ENCODE results near the gene NGF.

The NGF gene

GRCh38 chr1:115307661-115308060, 30.4 kb downstream of the NGF start:
- no peak for DNase-seq

GRCh38 chr1:115306146-115306545, 31.9 kb downstream of the NGF start:
- DNase-seq, result no peak

- DNase-seq, result no peak
Observed at GRCh38 chr1:115303364-115303763, 34.7 kb downstream of the NGF start.

GRCh38 chr1:115302390-115302961, 35.6 kb downstream of the NGF start:
- DNase-seq, result no peak

DNA sequence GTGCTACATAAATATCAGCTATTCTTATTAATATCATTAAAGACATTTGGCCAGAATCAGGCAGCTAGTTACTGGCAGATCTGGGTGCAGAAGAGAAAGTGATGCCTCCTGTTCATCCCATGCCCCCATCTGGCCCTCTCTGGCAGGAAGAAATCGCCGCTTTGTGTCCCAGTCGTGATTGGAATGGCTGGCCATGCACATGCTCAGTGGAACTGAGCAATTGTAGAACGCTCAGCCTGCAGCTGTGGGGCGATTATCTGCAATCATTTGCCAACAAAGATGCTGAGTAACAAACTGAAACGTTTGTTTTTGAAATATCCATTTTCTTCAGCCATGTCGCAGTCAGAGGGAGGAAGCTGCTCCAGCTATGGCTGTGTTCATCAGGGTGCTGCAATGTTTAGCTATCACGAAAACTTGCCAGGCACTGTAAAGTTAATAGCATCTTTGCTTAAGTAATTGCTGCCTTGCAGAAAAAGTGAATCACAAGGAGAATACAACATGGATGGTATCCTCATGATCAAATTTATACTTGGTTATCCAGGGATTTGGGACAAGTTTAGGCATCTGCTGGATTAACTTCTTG, 36.5 kb downstream of the NGF start:
- DNase-seq, result no peak

DNA sequence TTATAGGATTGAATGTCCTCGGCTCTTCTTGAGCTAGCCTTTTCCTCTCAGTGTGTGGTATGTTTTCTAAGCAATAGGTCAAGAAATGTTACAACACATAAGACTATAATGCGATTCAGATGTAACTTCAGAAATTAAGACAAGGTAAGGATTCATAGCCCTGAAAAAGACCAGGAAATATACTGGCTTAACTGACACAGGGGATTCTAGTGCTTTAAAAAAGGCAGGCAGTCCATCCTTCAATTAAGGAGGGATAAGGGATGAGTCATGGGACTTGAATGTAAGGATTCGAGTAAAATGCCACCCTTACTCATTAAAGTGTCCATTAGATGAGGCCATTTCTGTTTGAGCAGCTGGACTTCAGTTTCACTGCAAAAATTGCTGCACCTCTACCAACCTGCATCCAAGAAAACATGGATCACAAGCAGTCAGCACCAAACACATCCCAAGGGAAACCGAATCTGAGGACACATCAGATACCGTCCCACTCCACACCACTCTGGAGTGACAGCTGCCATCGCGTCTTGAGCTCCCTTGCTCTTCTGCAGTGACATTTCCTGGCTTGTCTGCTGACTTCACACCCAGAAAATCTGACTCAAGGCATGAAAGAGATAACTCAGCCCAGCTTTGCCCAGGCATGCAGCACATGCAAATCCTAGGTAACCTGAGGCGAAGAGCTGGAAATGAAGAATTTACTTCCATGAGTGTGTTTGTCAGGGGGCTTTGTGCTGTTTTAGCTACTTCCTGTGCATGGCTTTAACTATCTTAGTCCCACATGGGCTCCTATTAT, 37.8 kb downstream of the NGF start:
- no peak for DNase-seq

DNA sequence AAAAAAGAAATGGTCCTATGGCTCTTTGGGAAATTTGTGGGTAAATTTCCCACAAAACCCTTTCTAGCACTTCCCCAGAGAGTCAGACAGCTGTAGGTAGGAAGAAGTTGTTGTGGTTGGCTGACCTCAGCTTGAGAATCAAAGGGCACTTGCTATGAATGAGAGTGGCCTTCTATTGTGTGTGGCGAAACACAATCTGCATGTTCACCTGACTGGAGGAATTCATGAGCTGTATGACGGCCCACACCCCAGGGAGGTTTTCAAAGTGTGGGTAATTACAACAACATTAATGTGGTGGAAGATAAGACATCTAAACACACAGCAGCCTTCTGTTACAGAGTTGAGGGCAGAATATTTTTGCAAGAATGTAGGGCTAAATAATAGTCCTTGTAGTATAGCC, 38.8 kb downstream of the NGF start:
- no peak for DNase-seq

DNA sequence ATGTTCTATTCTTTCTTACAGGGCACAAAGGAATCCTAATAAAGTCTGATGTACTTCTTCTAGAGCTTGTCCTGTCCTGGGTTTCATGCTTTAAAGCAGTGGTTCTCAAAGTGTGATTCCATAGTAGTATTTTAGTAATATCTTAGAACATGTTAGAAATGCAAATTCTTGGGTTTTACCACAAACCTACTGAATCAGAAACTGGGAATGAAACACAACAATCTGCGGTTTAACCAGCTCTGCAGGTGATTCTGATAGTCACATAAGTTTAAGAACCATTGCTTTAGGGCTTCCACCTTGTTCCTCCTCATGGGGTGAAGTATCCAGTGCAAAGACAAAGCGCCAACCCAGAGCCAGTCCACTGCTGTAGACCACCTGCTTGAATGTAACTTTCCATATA, 41.1 kb downstream of the NGF start:
- DNase-seq, result no peak

DNA sequence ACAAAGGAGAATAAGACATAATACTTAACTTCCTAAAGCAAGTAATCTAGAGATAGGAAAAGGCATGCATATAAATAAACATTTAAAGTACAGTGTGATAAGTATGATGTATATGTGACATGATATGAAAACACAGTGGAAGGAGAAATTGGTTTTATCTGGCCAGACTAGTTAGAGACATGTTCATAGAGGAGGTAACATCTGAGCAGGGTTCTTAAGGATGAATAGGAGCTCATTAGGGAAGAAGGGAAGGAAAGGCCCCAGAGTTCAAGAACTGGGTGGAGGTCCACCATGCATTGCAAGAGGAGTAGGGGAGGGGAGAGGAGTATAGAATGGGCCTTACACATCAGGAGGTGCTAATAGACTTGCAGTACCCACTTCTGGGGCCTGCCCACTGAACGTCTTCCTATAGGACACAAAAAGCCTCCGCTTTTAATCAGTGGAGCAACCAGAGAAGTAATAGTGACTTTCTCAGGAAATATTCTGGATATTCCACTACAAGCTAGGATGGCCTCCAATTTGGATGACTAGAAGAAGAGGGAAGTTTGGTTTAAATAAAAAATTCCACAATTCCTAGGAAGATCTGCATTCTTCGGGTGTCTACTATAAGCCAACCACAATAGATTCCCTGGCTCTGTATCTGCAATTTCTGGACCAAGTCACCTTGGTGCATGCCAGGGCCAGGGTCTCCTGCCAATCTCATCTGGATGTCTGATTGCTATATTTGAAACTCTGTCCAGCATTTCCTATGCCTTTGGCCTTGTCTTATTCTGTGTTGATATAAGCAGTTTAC, 41.9 kb downstream of the NGF start:
- DNase-seq, result no peak

- no peak for DNase-seq
Observed at GRCh38 chr1:115293899-115294298, 44.1 kb downstream of the NGF start.

DNA sequence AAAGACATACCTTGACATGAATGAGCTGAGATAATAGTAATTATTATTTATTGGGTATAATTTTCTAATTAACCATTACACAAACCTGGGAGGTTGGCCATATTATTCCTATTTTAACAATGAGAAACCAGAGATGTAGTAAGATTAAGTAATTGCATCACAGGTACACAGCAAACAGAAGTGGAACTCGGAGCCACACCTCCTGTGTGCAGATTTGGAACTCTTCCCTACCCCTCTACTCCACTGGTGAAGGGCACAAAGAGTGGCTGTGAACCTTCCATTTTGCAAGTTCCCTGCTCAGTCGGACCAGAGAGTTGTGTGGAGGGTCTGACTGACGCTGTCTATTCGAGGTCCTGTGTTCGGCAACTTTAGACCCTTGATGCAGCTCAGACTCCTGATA, 45.0 kb downstream of the NGF start:
- no peak for DNase-seq

DNA sequence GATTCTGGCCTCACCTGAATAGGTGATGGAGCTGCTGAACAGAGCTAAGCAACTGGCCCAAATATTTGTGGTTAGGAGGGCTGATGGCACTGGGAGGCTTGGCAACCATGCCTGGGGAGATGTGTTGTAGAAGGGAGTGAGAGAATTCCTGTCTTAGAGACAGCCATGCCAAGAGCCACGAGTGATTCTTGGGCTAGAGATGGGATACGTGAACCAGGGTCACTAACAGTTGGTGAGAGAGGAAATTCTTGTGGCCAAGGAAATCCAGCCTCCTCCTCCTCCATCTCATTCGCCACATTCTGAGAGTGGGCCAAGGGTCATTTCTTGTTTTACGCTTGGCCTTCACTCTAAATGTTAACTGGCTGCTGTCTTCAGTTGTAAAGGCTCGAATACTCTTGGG, 46.3 kb downstream of the NGF start:
- DNase-seq, result no peak

DNA sequence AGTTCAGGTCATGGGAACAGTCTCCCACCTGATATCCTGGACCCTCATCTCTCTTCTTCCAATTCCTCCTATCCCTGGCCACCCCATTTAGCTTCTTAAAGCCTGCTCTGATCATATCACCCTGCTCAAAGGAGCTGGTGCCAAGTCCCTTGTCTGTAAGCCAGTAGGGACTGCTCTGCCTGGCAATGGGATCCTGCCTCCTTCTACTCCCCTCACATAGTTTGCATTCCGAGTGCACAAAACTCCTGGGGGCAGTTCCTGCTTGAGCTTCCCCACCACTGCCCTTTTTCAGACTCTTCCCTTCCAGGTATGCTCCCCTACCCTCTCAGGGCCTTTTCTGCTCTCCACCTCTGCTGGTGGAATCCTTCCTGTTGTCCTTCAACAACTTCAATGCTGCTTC, 48.1 kb downstream of the NGF start:
- no peak for DNase-seq

DNA sequence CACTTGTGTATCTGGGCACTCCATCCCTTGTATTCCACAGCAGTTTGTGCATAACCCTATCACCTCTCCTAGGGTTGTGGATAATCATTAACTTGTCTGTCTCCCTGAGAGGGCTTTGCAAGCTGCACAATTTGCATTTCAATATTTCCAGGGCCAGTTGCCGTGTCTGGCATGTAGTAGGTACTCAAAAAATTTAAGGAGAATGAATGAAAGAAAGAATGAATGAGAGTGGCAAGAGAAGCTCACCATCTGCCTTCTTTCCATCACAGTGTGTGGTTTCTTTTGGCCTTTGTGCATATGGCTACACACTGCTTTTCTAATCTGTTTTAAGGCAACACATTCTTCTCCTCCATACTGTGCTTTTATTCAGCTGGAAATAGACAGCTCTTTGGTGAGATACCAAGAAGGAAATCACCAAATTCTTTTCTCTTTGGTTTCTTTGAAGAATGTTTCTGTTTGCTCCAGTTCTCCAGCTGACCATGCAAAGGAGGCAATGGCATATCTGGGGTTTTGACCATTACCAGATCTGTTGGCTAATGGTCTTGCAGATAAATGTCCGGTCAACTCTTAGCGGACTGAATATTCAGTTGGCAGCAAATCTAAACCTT, 49.4 kb downstream of the NGF start:
- no peak for DNase-seq

- DNase-seq, result no peak
Observed at GRCh38 chr1:115286431-115287205, 51.4 kb downstream of the NGF start.

DNA sequence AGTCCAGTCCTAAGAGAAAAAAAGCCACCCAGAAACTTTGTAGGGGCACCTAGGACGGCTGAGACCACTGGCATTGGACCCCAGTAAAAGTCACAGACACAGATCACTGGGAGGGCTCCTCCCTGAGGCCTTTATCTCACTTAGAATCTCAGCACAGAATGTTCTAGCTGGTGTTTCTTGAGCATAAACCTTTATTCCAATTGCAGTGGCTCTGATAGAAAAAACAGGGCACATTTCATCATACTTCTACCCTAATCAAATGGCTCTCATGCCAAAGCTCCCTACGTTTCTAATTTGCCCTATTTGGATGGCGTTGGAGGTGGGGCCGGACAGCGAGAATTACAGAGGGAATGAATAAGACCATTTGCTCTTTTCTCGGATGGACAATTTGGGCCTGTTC, 53.8 kb downstream of the NGF start:
- DNase-seq, result no peak

- DNase-seq, result no peak
Observed at GRCh38 chr1:115283681-115284146, 54.3 kb downstream of the NGF start.

- DNase-seq, result no peak
Observed at GRCh38 chr1:115283249-115283648, 54.8 kb downstream of the NGF start.

GRCh38 chr1:115282807-115283208, 55.2 kb downstream of the NGF start:
- DNase-seq, result no peak

DNA sequence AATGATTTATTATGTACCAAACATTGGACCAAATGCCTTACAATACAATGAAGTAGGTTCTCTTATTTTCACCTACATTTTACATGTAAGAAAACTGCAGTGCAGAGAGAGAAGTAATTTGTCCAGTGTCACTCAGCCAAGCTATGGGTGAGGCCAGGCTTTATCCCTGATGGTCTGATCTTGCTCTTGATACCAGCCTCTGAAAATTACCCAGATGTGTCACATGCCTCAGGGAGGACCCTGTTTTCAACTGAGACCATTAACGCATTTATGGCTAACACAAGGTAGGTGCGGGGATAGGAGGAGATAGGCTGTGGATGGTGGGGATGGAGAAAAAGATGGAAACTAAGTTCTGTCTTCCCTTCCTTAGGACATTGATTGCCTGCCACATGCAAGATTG, 56.9 kb downstream of the NGF start:
- no peak for DNase-seq

DNA sequence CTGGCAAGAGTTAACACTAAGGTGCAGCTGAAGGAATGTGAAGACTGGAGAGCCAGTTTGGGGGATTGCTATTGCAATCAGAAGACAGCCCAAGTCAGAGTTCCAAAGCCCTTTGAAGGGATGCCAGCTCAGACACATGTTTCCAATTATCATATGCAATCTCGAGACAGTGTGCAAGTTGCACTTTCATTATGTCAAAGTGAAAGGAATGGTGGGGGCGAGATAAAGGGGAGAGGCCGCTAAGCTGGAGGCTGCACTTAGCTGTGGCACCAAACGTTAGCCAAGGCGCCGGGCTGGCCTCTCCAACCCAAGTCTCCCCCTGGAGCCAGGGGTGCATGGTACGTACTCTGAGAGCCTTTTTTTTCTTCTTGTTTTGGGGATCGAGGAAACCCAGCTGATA, 58.0 kb downstream of the NGF start:
- DNase-seq, result no peak

DNA sequence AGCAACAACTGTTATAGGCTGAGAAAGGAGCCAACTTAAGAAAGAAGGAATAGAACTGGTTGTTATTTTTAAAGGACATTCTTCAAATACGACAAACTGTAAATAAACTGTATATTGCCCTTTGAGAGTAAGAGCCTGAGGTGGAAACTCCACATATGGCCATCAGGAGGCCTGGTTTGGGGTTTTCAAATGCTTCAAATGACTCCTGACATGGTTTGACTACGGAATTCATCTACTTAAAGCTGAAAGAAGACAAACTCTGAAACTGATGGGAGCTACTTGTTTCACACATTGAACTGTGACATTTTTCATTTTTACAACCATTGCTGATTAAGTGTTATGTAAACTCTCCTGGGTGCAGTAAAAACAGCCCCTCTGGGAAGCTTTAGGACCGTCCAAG, 59.8 kb downstream of the NGF start:
- no peak for DNase-seq

All from NCI-H1694 treated with DMSO at 0.1 percent for 48 hours (cell line).